Motor neuron (in vitro differentiated cells): Measurements from ENCODE around the gene ARHGEF38. TPM values are rescaled to one million over a fixed set of nuclear protein-coding genes. Genes with fewer than 3 reads are reported as not detected.

Experiments
- ATAC-seq, 8 experiments: fragments of 200-7000 bp; cut with Tn5 transposase; replicated peaks in 6 of 8; 2 replicates each; pipeline ENCODE4 v1.8.0; 2021; ENCODE audit warnings: mild to moderate bottlenecking in 8 of 8, moderate library complexity in 8 of 8
- H3K27ac ChIP-seq, 2 donors: fragments of 250-450 bp; sonication (Bioruptor Pico); 2 replicates each; pipeline ENCODE4 v1.9.0; 2021; ENCODE audit warnings: antibody characterized with exemption in 2 of 2, mild to moderate bottlenecking in 2 of 2, moderate library complexity in 1 of 2
- H3K4me1 ChIP-seq, 2 donors: fragments of 250-450 bp; sonication (Bioruptor Pico); replicated peaks in 1 of 2; 2 replicates each; pipeline ENCODE4 v1.6.1; 2021; ENCODE audit warnings: antibody characterized with exemption in 2 of 2, mild to moderate bottlenecking in 2 of 2, moderate library complexity in 1 of 2
- H3K4me3 ChIP-seq, 5 donors: fragments of 250-450 bp; sonication (Bioruptor Pico); 2 replicates each; pipeline ENCODE4 v1.9.0; 2021; ENCODE audit warnings: antibody characterized with exemption in 5 of 5, mild to moderate bottlenecking in 5 of 5, moderate library complexity in 4 of 5
- WGBS, 10 experiments: fragments of 450-650 bp; shearing (Covaris generic); methylation state at CpG; one replicate each; pipeline ENCODE4 v1.0.0; 2022; 5-methylcytosine and 5-hydroxymethylcytosine counted together
- in situ Hi-C, 9 experiments: fragments of 400-800 bp; cut with MboI; loops; one replicate each; pipeline ENCODE4 v1.15.0; 2021; ENCODE audit warnings: low sequenced_read_pairs in 9 of 9, low pct_unique_long_range_greater_than_20kb in 2 of 9; ENCODE audit not compliant: unreplicated experiment in 9 of 9
- total RNA-seq, 8 experiments: library from RNA; unstranded; fragments of 300-600 nt; gene quantifications; 2 replicates each; pipeline versions ENCODE4 v1.2.3 to v1.2.4, GENCODE V29; 2022

The ARHGEF38 gene, protein sequence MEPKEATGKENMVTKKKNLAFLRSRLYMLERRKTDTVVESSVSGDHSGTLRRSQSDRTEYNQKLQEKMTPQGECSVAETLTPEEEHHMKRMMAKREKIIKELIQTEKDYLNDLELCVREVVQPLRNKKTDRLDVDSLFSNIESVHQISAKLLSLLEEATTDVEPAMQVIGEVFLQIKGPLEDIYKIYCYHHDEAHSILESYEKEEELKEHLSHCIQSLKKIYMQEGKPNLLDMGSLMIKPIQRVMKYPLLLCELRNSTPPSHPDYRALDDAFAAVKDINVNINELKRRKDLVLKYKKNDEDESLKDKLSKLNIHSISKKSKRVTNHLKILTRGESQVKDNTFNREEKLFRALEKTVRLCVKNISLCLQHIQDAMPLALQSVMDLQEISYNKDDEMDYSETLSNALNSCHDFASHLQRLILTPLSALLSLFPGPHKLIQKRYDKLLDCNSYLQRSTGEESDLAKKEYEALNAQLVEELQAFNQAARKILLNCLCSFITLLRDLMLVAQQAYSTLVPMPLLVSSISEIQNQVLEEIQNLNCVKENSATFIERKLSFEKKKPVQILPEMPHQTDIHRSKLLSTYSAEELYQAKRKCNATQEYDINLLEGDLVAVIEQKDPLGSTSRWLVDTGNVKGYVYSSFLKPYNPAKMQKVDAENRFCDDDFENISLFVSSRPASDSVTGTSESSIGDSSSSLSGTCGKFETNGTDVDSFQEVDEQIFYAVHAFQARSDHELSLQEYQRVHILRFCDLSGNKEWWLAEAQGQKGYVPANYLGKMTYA
- under 1 TPM; 0.05 to 0.69 (median 0.21) TPM for total RNA-seq

DNA sequence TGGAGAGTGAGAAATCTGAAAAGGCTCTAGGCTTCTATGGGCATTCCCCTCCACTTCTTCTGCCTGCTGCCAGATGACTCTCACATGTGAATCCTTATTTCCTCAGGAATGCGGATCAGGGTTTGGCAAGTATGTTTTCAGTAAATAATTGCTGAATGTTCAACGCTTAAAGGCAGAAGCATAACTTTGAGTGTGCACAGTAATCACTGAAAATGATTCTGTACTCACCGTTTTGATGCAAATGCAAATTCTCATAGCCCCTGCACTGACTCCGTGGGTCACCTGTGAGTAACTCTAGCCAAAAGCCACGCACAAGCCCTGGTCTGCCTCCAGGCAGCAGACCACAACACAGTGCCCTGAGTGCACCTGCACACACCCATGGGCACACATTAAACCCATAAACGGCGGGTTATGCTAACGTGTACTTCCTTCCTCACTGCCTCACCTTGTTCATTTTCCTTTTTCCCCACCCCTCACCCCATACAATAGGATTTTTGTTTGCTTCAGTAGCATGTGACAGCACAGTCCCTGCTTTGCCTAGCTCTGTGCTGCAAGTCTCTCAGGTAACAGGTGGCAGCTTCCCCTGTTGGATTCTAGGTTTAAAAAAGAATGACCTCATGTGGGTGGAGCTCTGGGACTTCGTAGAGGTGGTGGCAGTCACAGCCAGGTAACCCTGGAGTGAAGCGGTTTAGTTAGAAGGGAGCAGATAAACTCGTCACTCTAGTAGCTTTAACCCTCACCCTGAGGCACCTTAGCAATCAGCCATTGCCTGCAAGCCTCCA is at the start of gene ARHGEF38:
Gene ARHGEF38, plus strand, starts transcription at position 656 of the 782 bp plus-strand sequence. CDS start 146 bp downstream, outside the sequence.
- 4 to 71% (median 45%) methylated on average over 3 to 11 of the region's 11 CpGs; no CpG with 5 or more reads in 1 of the 10 experiments for WGBS, 10 experiments
- H3K27ac ChIP-seq = no peak within 1 kb of the TSS
- ATAC-seq = peak in 4 of 8 experiments; percentile 33 to 92 (median 86)
- H3K4me3 ChIP-seq = no peak within 1 kb of the TSS
- peaks cover 11 to 30% of the 10 kb centered on the region in 2 donors for H3K4me1 ChIP-seq
- in situ Hi-C loops = no loop called here

DNA sequence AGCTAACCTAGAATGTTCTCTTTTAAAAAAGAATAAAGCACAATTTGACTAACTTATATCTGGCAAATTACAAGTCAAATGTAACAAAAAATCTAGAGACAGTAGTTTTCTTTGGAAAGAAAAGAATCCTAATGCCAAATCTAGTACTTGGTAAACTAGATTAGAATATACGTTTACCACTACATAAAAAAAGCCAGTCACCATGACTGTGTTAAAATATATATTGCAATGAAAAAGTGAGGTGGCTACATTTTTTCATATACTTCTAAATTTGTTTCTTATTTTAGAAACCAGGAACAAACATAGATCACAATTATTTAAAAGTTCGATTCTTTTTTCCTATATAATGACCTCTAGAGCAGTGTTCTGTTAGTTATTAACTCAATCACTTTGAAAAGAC is 48.9 kb upstream of the ARHGEF38 start:
- H3K4me3 ChIP-seq = no peak overlapping the region
- WGBS, 10 experiments = 12 to 100% (median 81%) methylated on average over 1 to 2 of the region's 2 CpGs
- H3K4me1 ChIP-seq = no peaks in the 10 kb centered on the region
- ATAC-seq = no peak
- in situ Hi-C loops = loop anchor here in 1 of 9 experiments (25.0 kb wide), 1 partner anchor 209 kb away; the partner anchor contains the start of genes GSTCD and INTS12
- no peak overlapping the region for H3K27ac ChIP-seq

DNA sequence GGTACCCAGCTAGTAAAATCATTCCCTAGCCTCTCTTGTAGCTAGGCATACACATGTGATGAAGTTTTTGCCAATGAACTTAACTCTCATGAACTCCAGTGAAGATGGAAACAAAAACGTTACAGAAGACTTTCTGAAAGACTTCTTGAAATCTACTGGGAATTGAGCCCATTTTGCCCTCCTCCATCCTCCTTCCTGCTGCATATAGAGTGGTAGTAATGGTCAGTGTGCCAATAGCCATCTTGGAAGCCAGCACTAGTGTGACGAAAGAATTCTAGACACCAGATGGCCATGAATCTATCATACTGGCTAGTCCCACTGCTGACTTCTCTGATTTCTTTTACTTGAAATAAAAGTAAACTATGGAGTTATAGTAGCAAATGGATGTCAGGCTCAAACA is 47.7 kb upstream of the ARHGEF38 start:
- 0 to 69% (median 30%) methylated on average over 1 to 2 of the region's 2 CpGs; no CpG with 5 or more reads in 3 of the 10 experiments for WGBS, 10 experiments
- no peak overlapping the region for H3K27ac ChIP-seq
- in situ Hi-C loops = loop anchor here in 1 of 9 experiments (25.0 kb wide), 1 partner anchor 208 kb away; the partner anchor contains the start of genes GSTCD and INTS12
- no peak overlapping the region for H3K4me3 ChIP-seq
- no peak for ATAC-seq
- H3K4me1 ChIP-seq = no peaks in the 10 kb centered on the region

DNA sequence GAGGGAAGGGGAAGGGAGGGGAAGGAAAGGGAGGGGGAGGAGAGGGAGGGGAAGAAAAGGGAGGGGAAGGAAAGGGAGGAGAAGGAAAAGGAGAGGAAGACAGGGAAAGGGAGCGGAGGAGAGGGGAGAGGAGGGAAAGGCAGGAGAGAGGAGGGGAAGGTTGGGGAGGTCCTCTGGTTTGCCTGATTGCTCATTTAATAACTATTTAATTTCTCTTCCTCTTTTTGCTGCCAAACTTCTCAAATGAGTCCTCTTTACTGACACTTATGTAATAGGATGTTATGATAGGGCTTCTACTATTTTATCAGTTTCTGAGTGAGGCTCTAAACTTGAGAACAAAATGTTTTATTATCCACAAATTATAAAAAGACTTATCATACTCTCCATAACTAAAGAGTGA is 43.1 kb upstream of the ARHGEF38 start:
- Histone ChIP-seq H3K4me1 (no peaks in the 10 kb centered on the region), H3K4me3 (no peak overlapping the region), H3K27ac (no peak overlapping the region)
- 57% methylated on average over 1 of the region's 1 CpG; no CpG with 5 or more reads in 9 of the 10 experiments for WGBS, 10 experiments
- no peak for ATAC-seq
- in situ Hi-C loops = loop anchor here in 1 of 9 experiments (25.0 kb wide), 1 partner anchor 203 kb away; the partner anchor contains the start of genes GSTCD and INTS12

DNA sequence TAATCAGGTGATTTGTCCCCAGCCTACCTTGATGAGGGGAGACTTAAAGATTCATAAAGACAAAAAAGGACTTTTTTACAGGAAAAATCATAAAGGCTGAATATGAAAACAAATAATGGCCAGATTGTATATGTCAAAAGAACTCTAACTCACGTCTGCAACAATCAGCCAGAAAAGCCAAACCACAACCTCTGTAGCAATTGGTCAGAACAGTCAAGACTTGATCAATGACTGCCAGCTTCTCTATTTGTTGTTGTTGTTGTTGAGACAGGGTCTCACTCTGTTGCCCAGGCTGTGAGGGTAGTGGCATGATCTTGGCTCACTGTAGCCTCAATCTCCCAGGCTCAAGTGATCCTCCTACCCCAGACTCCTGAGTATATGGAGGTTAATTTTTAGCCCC is 42.7 kb upstream of the ARHGEF38 start:
- H3K4me3 ChIP-seq = no peak overlapping the region
- in situ Hi-C loops = loop anchor here in 1 of 9 experiments (25.0 kb wide), 1 partner anchor 203 kb away; the partner anchor contains the start of genes GSTCD and INTS12
- 0 to 100% (median 57%) methylated on average over 1 of the region's 1 CpG; no CpG with 5 or more reads in 3 of the 10 experiments for WGBS, 10 experiments
- ATAC-seq = no peak
- H3K27ac ChIP-seq = no peak overlapping the region
- H3K4me1 ChIP-seq = no peaks in the 10 kb centered on the region

DNA sequence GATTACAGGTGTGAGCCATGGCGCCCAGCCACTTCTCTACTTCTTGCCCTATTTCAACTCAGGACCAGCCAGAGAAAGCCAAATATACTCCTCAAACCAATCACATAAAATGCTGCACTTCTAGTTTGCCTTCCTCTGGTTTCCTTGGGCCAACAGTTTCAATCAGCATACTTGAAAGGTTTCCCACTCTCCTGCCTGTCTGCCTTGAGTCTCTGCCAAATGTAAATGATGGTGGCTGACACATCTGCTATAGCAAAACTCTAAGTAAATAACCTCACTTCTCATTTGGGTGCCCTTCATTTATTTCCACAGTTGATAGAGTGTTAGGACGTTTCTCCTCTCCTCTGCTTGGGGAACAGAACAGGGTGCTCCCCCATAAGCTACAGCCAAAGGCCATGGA is 42.2 kb upstream of the ARHGEF38 start:
- Histone ChIP-seq H3K4me1 (no peaks in the 10 kb centered on the region), H3K4me3 (no peak overlapping the region), H3K27ac (no peak overlapping the region)
- 0 to 89% (median 40%) methylated on average over 1 to 2 of the region's 2 CpGs; no CpG with 5 or more reads in 1 of the 10 experiments for WGBS, 10 experiments
- in situ Hi-C loops = loop anchor here in 1 of 9 experiments (25.0 kb wide), 1 partner anchor 202 kb away; the partner anchor contains the start of genes GSTCD and INTS12
- ATAC-seq = peak in 3 of 8 experiments; percentile 70 to 82 (median 73)

DNA sequence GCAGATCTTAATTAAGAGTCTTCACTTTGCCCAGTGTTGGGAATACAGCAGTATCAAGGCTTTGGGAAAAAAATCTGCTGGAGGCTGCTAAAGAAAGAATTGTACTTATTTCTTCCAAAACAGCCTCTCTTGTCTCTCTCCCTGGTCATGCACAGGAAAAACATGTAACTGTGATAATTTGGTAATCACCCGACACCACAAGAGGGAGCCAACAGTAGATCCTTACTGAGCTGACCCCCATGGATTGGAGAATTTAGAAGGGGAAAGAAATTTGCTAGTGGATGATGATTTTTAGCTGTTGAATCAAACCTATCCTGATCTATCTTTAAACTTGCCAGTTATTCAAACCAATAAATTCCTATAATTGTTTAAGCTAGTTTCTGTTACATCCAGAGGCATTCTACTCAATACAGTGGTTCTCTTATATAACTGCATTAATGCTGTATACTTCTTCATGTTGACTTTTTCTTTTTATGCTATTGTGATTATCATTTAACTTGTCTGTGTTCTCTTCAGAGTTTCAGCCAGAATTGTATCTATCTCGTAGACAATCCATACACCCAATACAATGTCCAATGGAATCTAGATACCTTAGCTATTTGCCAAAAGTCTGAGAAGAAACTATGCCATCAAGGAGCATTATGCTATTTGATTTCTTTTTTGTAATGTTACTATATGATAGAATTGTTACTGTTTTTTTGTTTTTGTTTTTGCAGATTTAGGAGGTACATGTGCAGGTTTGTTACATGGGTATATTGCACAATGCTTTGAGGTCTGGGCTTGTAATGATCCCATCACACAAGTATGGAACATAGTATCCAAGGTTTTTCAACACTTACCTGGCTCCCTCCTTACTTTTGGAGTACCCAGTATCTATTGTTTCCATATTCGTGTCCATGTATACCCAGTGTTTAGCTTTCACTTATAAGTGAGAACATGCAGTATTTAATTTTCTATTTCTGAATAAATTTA is 31.3 kb upstream of the ARHGEF38 start:
- Histone ChIP-seq H3K4me1 (no peaks in the 10 kb centered on the region), H3K27ac (no peak overlapping the region), H3K4me3 (no peak overlapping the region)
- in situ Hi-C loops = loop anchor here in 1 of 9 experiments (25.0 kb wide), 1 partner anchor 191 kb away; the partner anchor contains the start of genes GSTCD and INTS12
- 0 to 29% (median 13%) methylated on average over 2 to 3 of the region's 3 CpGs; no CpG with 5 or more reads in 1 of the 10 experiments for WGBS, 10 experiments
- peak in 7 of 8 experiments; percentile 44 to 92 (median 71) for ATAC-seq

DNA sequence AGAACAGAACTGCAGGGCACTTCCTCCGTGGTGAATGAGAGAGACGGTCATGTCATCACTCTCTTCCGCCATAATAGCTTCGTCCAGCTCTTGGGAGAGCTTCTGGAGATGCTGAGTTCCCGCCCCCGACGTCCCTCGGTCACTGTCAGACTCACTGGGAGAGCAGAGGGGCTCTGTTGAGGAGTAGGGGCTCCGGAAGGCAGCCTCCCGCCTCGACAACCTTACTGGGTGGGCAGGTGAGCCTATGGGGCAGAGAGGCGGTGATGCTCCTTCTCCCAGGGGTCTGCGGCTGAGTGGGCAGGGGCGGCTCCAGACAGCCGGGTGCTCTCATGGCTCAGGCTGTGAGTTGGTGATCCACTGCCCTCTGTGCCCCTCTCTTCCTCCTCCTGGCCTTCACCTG is 25.8 kb upstream of the ARHGEF38 start:
- 85% methylated on average over 7 of the region's 15 CpGs; no CpG with 5 or more reads in 9 of the 10 experiments for WGBS, 10 experiments
- ATAC-seq = no peak
- Histone ChIP-seq H3K4me1 (no peaks in the 10 kb centered on the region), H3K27ac (no peak overlapping the region), H3K4me3 (no peak overlapping the region)
- in situ Hi-C loops = loop anchor here in 1 of 9 experiments (25.0 kb wide), 1 partner anchor 136 kb away; no protein-coding TSS in a partner anchor

DNA sequence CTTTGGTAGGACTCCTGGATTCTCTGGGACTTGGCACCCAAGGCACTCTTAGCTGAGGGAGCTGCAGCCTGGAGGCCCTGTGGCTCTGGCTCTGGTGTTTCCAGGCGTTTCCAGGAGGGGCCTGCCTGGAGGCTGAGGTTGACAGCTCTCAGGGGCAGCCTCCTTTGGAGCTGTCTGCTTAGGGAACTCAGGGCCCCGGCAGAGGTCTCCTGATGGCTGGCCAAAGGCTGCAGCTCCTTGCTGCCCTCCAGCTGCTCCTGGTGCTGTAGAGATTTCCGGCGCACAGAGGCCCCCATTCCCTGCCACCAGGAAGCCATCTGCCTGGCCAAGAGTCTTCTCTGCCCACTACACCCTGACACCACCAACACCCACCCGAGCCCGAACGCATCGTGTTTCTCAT is 25.3 kb upstream of the ARHGEF38 start:
- 82 to 100% (median 94%) methylated on average over 1 to 5 of the region's 8 CpGs; no CpG with 5 or more reads in 4 of the 10 experiments for WGBS, 10 experiments
- H3K4me3 ChIP-seq = no peak overlapping the region
- ATAC-seq = no peak
- no peaks in the 10 kb centered on the region for H3K4me1 ChIP-seq
- no peak overlapping the region for H3K27ac ChIP-seq
- in situ Hi-C loops = loop anchor here in 1 of 9 experiments (25.0 kb wide), 1 partner anchor 135 kb away; no protein-coding TSS in a partner anchor

DNA sequence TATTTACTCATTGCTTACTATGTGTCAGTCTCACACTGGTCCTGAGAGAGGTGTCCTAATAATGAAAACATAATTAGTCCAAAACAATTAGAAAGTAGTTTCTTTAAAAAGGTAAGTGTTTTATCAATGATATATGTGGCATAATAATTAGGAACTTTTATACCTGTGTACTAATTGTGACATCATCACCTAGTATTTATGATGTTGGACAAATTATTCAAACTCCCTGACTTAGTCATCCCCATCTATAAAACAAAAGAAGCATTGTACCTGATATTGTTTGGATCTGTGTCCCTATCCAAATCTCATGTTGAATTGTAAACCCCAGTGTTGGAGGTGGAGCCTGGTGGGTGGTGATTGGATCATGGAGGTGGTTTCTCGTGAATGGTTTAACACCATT is 15.8 kb upstream of the ARHGEF38 start:
- in situ Hi-C loops = loop anchor here in 1 of 9 experiments (25.0 kb wide), 1 partner anchor 126 kb away; no protein-coding TSS in a partner anchor
- ATAC-seq = no peak
- H3K4me1 ChIP-seq = no peaks in the 10 kb centered on the region
- H3K27ac ChIP-seq = no peak overlapping the region
- WGBS, 10 experiments = 0 to 100% (median 78%) methylated on average over 1 of the region's 1 CpG; no CpG with 5 or more reads in 3 of the 10 experiments
- H3K4me3 ChIP-seq = no peak overlapping the region

DNA sequence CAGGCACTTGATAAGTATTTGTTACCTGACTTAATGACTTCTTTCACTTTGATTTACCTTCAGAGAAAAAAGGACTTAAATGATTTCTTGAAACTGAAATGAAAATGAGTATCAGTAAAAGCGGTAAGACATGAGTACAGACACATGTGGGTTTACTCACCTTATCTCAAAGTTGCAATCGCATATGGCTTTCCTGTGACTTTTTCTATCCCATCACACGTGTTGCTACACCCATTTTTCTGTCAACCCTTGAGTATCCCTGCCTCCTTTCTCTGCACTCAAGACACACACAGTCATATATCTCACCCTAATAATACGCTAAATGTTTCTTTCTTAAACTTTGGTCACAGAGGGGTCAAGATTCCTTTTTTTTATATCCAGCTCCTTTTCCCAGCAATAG is 11.0 kb upstream of the ARHGEF38 start:
- Histone ChIP-seq H3K27ac (no peak overlapping the region), H3K4me1 (peaks cover 9 to 41% of the 10 kb centered on the region in 2 donors), H3K4me3 (no peak overlapping the region)
- 13 to 100% (median 65%) methylated on average over 1 to 4 of the region's 4 CpGs for WGBS, 10 experiments
- no peak for ATAC-seq
- in situ Hi-C loops = loop anchor here in 1 of 9 experiments (25.0 kb wide), 1 partner anchor 121 kb away; no protein-coding TSS in a partner anchor
